Activated CD4-positive, alpha-beta T cell treated with anti-CD3 and anti-CD28 coated beads, Interleukin-2, amount 50 U/mL, for 1 hour (primary cell): ENCODE results near the gene SGCD.

ENCODE experiments used
- DNase-seq: peaks from one replicate; pipeline ENCODE4 v3.0.0-alpha.2; 2020

The SGCD gene

DNA sequence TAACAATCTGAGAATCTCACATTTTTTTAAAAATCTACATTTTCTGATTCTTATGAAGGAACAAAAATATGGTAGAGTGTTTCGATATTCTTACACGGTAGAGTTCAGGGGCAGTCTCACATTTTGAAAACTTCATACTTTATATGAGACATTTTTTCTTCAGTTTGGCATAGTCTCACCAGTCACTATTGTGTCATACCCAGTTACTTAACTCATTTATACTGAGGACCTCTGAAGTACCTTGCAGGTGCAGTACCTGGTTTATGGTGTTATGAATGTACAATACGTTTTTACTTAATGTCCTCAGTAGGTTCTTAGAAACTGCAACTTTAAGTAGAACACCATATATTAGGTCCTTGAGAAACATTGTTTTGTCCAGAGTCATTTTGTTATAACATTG is 196.6 kb downstream of the SGCD start:
- DNase-seq, result no peak

DNA sequence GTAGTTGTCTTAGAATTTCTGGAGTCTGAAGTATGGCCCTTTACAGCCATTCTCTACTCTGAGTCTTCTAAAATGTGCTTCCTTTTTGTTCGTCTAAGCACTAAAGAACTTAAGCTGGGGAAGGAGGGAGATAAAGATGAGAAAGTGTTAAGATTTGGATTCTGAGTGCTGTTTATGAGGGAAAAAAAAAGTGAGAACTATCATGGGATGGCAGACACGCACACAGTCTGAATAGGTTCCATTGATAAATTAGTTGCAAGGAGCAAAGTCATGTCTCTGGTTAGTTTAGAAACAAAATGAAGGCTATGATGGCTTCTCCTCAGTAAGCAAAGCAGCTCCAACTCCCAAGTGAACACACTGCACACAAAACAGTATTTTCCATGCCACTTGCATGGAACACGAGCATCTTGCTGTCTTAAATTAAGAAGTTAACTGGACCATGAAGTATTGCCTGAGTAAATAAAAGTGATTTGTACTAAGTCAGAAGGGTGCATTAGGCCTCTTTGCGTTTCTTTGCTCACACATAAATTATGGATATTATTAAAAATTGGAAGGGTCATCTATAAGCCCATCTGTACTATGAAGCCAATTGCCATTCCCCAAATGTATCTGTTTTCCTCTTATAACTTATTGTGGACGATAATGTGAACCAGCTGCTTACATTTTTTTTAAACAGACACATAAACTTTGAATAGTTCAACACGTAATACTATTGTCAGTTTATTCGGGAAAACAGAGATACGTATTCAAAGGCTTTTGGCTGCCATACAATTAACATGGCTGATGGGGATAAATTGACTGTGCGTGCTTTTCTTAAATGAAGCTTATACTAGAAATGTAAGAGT is 199.3 kb downstream of the SGCD start:
- no peak for DNase-seq

DNA sequence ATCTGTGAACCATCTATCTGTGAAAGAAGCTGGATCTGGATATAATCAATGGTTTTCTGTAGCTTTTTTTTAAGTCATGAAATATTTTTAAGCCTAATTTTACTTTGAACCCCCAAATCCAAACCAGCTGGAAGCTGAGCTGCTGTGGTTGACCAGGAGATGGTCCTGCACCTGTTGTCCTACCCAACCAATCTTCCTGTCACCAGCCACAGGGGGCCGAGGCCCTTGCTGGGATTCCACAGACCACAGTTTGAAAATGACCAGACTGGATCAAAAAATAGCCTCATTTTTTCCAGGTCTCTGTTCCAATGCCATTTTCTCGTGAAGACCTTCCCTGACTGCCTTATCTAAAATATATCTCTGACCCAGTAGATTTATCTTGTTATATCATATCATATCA is 200.6 kb downstream of the SGCD start:
- DNase-seq, result no peak

DNA sequence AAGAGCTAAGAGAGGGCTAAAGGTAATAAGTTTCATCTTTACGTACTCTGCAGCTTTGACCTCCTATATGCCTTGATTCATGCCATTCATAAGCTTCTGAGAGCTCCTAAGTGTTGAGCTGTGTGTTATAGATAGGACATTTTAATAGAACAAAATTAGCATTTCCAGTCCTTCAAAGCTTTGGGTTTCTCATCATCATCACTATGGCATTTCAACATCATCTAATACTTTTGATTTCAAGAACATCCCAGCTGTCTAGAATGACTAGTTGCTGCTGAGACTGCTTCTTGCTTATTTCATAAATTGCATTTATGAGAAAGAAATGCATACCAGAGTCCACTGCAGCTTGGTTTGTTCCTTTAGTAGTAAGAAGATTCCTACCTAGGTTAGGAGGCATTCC is 201.7 kb downstream of the SGCD start:
- no peak for DNase-seq

DNA sequence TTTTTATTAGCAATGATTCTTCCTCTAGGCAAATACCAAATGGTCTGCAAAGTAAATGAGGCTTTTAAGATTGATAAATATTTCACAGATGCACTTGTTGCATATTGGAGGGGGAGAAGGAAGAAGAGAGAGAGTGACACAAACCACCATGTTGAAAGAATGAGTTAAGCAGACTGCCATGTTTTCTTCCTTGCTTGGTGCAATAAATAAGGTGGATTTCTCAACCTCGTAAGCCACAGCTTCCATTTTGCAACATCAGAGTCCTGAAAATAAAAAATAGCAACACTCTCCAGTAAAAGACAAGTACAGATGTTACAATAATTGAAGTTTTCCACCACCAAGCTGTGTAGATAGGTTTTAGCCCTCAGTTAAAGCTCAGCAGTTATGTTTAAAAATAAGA is 202.9 kb downstream of the SGCD start:
- no peak for DNase-seq

DNA sequence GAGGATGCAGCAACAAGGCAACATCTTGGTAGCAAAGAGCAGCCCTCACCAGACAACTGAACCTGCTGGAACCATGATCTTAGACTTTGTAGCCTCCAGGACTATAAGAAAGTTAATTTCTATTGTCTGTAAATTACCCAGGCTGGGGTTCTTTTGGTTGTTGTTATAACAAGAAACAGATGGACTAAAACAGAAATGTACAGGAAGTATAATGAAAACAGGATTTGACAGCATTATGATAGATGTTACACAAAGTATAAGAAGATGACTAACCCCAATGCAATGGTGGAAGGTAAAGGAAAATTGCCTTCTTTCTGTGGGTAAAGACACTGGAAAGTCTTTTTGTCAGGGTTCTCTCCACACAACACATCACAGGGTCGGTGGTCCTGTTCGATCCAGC is 204.2 kb downstream of the SGCD start:
- DNase-seq, result no peak

DNA sequence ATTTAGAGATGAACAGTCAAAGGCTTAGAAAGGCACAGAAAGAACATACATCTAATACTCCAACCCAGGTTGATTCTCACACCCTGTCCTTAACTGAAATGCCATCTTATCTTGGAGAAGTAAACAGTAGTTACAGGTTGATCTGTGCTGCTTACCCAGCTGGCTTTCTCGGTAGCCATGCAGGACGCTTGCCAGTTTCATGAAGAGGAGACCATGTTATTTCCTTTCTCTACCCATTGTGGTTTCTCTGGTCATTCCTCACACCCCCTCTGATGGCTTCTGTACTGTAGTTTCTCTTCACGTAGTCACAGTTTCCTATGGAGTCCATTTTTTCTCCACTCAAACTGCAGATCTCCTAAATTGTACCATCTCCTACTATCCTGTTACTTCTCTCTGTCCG is 206.0 kb downstream of the SGCD start:
- DNase-seq, result no peak

DNA sequence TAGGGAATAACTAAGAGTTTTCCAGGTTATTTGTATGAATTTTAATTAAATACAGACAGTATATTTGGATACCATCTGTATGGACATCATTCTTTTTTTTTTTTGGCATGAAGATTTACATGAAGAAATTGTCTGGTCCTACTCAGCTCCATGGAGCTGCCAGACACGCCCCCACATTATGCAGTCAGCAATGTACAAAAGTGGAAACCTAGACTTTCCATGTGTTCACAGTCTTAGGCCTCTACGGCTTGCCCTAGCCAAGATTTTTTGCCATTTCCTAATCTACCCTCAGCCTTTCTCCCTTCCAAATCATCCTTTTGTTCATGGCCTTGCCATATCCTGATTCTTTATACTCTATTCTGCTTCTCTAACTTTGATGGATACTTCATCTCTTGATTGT is 207.1 kb downstream of the SGCD start:
- no peak for DNase-seq

DNA sequence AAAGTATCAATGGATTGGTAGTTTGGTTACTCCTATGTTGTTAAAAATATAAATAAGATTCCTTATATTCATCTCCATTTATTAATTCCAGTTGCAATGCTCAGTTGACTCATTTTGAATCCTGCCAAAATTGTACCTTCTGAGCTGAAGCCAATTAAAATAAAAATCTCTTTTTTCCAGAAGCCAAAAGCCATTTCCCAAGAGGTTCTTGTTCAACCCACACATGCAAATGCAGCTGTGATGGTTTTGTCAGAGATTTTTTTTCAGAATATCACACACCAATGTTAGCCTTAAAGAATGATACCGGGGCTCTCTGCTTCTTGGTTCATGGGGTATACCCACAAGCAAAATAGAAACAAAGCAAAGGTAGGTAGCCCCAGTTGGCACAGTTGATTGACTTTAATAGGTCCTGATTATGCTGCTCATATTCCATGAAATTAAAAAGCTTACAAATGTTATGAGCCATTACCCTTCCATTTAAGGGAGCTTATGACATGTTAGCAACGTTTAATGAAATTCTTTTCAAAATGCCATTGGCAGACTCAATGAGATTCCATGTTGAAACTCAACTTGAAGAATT is 208.0 kb downstream of the SGCD start:
- DNase-seq, result no peak

DNA sequence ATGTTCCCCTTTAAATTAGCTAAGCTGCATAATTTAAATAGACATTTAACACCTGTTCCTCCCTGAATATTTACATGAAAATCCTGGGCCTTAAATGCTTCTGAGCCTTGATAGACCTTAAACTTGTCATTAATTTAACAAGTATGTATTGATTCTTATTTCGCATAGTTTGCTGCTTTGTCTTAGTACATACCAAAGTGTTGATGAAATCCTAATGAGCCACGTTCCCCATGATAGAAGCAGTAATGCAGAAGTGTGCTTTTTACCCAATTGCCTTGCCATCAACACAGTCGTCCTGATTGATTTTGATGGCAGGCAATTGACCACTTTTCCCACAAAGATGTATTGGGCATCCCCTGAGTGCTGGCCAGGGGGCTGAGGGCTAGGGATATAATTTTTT is 213.5 kb downstream of the SGCD start:
- no peak for DNase-seq

DNA sequence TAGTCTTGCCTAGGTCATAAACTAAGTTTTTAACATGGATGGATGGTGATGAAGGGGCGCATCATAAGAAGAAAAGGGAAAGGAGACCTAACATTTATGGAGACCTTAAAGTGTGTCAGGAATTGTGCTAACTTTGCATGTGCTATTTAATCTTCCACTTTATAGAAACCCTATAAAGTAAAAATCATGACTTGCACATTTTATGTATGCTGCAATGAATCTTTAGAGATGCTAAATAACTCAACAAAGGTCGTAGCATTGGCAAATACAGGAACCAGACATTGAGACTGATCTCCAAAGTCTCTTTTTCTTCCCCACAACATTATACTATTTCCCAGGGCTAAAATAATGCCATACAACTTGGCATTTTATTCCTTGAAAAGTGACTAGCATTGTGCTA is 214.6 kb downstream of the SGCD start:
- no peak for DNase-seq

DNA sequence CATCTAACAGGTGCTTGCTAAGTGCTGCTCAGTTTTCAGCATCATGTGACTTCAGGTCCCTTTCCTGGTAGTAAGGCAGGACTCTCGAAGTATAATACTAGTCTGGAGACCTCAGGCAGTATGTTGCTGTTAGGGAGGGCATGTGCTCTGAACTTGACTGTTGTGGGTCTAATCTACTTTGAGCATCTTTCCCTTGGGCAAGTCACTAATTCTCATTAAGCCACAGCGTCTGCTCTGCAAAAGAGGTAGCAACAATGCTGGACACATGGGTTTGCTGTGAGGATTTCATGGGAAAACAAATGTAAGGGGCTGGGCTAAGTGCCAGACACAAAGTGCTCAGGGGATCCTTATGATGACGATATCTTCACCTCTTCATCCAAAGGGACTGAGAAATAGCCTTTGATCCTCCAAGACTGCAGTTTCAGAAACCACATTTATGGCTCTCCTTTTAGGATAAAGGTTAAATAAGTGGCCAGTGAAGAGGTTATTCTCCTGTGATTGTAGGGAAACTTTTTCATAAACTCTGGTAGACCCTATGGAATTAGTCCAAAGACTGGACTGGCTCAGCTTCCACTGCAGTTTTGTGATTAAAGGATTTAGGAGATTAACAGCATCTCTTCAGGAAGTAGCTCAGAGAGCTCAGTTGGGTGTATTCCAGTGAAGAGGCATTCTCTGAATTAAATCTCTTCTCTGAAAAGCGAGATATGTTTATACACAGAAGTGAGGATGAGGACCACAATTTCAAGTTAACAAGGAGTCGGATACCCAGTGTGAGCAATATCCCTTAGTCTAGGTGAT is 216.6 kb downstream of the SGCD start:
- DNase-seq, result no peak

DNA sequence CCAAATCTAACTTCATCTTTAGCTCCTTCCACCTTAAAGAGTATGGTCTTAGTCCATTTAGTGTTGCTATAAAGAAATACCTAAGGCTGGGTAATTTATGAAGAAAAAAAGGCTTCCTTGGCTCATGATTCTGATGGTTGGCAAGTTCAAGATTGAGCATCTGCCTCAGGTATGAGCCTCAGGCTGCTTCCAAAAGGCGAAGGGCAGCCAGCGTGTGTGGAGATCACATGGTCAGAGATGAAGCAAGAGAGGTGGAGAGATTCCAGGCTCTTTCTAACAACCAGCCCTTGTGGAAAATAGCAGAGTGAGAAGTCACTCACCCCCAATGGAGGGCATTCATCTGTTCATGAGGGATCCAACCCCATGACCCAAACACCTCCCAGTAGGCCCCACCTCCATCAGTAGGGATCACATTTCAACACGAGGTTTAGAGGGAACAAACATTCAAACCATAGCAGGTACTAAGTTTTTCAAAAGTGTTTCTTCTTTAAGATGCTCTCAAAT is 225.9 kb downstream of the SGCD start:
- no peak for DNase-seq

DNA sequence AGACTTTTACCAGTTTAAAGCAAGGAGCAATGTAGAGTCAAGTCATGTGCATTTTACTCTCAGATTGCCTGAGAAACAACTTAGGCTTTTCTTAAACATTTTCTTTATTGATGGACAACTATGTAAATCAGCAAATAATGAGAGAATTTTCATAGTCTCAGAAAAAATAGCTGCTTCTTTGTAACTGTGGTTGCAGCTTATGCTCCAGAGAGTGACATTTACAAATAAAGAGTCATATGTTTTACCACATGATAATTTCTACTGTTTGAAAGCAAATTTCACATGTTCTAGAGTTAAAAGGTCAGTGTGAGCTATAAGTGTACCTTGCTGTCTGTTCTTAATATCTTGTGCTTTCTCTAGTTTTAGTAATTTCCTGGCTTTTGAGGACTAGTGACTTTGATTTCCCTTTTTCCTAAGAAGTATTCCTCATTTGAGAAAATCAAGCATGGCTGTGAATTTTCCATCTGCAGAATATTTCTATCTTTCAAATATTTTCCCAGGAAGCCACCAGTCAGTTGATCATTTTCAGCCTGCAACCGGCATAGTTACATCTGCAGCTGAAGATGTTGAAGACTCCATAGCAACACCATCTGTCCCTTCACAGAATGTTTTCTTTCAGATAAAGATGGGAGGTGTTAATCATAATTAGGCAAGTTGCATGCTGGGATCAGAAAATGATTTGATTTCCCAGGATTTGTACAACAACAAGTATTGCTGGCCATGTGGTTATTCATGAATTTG is 229.9 kb downstream of the SGCD start:
- no peak for DNase-seq

DNA sequence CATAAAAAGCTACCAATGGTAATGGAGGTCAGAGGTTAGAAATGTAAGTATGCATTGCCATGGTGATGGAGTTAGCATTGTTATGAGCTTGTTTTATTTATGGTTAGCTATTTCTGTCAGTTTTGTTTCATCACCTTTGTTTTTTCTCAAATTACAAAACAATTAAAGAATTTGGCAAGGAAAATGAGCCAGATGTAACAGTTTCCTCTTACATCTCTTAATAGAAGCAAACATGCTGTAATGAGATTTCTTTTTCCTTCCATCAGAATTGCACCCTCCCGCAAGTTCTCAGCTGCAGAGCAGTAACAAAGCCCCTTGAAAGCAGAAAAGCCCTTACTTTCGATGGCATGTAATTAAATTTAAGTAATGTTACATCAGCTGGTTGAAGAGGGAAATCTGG is 233.0 kb downstream of the SGCD start:
- DNase-seq, result no peak

DNA sequence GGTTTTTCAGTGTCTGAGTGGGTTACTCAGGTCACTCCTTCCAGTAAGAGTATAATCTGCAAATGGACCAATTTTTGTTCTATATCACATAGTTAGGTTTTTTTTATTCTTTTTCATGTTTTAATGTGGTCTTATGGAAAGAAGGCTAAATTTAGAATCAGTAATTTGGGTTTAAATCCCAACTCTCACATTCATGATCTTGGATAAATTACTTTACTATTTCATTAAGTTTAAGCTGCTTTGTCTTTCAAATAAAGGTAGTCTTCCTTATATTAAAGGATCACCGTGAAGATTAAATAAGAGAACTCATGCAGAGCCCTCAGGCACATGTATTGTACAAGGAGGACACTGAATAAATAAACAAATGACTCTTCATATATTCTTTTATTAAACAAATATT is 234.7 kb downstream of the SGCD start:
- DNase-seq, result no peak

DNA sequence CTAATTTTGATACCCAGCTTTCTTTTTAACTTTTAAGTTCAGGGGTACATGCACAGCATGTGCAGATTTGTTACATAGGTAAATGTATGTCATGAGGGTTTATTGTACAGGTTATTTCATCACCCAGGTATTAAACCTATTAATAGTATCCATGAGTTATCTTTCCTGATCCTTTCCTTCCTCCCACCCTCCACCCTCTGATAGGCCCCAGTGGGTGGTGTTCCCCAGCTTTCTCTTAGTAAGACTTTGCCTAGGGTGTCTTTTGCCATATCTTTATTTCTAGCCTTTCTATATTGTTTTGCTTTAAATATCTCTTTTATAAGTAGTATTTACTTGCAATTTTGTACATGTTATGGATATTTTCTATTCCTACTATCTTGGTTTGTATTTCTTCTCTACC is 243.7 kb downstream of the SGCD start:
- DNase-seq, result no peak

DNA sequence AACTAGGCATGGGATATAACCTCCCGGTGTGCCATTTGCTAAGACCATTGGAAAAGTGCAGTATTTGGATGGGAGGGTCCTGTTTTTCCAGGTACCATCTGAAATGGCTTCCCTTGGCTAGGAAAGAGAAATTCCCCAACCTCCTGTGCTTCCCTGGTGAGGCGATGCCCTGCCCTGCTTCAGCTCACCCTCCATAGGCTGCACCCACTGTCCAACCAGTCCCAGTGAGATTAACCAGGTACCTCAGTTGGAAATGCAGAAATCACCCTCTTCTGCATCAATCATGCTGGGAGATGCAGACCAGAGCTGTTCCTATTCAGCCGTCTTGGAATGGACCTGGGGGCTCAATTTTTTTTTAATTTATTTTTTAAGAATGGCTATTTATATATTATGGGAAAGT is 254.8 kb downstream of the SGCD start:
- no peak for DNase-seq

DNA sequence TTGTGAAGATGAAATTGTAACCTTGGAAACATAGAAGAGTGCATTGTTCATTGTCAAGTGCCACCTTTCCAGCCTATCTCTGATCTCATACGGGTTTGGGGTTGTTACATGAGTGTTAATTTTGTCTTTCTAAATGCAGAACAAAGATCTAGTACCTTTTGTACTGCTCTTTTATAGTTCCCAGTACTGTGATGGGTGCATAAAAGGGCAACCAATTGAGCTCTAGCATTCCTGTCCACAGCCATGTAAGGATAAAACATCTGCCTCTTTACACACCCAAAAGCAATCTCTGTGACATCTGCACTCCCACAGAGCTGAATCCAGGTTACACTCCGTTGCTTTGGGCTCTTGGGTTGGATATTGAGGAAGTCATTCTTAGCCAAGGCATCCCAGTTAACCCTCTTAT is 255.2 kb downstream of the SGCD start:
- no peak for DNase-seq

DNA sequence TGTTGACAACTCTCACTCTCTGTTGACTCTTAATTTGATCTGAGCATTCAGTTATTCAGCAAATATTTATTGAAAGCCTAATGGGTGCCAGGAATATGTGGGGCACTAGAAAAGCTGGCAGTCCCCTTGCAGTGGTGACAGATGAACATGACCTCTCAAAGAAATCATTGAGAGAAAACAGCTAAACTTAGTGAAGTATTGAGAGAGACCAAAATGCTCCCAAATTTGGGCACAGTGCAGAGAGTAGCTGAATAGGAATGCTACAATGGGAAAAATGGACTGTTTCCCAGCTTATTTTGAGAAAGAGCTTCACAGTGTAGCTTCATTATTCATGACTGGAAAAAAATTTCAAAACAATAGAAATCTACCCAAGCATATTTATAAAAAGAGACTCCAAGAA is 257.9 kb downstream of the SGCD start:
- DNase-seq, result no peak

DNA sequence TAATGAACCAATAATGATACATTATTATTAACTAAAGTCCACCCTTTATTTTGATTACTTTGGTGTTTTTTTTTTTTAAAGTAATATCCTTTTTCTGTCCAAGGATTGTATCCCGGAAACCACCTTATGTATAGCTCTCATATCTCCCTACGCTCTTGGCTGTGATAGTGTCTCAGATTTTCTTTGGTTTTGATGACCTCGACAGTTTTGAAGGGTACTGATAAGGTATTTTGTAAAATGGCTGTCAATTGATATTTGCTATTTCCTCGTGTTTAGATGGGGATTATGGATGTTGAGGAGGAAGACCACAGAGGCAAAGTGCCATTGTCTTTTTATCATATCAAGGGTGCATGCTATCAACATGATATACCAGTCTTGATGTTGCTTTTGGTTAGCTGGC is 259.0 kb downstream of the SGCD start:
- DNase-seq, result no peak

DNA sequence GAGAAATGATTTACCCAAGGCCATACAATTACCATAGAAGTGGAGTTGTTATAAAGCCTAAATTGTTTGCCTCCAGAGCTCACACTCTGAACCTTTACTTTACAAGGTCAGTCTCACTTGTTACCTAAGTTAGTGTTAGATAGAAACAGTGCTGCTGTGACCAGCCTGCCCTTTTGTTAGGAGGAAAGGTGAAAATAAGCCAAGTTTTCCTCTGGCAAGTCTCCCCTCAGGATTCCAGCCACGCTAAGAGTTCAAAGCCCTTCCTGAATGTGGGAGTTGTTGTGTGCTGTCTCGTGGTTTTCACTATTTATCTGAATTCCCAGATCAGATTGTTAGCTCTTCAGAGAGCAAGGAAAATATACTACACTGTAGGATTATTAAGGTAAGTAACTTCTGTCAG is 260.0 kb downstream of the SGCD start:
- no peak for DNase-seq

DNA sequence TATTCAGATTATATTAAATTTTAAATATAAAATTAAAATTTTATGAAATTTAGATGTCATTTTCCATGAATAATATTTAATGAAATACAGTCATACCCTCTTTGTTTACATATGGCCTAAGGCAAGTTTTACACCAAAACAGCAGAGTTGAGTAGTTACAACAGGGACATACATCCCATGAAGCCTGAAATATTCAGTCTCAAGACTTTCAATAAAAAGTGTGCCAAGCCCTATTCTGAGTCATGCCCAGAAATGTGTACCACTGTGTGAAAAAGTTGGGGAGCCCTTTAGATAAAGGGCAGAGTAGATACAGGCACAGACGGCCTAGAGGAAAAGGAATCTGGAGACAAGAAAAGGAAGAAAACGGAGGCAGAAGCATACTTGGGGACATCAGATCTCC is 261.3 kb downstream of the SGCD start:
- no peak for DNase-seq
